Large intestine (tissue), 3 donors: Measurements from ENCODE around the gene TUBA4A. TPM values are rescaled to one million over a fixed set of nuclear protein-coding genes. Genes with fewer than 3 reads are reported as not detected.
"Not testable (repeated sequence)": the region's sequence is repeated elsewhere in the genome, so short reads cannot be mapped to it uniquely, and the experiment has no call there.

ENCODE experiments used
- DNase-seq, 2 donors: peaks; one replicate each; pipeline versions ENCODE4 v3.0.0 to v3.0.0-alpha.2; 2013
- H3K27ac ChIP-seq: one replicate; pipeline ENCODE4 v1.5.1; 2013; ENCODE audit warnings: low read length
- H3K27me3 ChIP-seq: 2 replicates; pipeline ENCODE4 v1.6.1; 2013; ENCODE audit warnings: low read length; ENCODE audit not compliant: control insufficient read depth, insufficient read depth
- H3K36me3 ChIP-seq: 2 replicates; pipeline ENCODE4 v1.6.1; 2013; ENCODE audit warnings: low read length; ENCODE audit not compliant: control insufficient read depth, insufficient read depth
- H3K4me1 ChIP-seq: one replicate; pipeline ENCODE4 v1.6.1; 2013; ENCODE audit warnings: low read length; ENCODE audit not compliant: control insufficient read depth, insufficient read depth
- H3K4me3 ChIP-seq: one replicate; pipeline ENCODE4 v1.5.1; 2013; ENCODE audit warnings: low read length
- H3K9me3 ChIP-seq: one replicate; pipeline ENCODE4 v1.6.1; 2013; ENCODE audit warnings: mild to moderate bottlenecking, low read depth, low read length, moderate library complexity; ENCODE audit not compliant: control insufficient read depth
- whole genome bisulfite sequencing: methylation state at CpG from one replicate; pipeline ENCODE4 v1.1.5; 2013; ENCODE audit warnings: low lambda C conversion rate; ENCODE audit not compliant: insufficient coverage; 5-methylcytosine and 5-hydroxymethylcytosine counted together
- polyA plus RNA-seq: library from polyadenylated mRNA; unstranded; fragments of 120-200 nt; gene quantifications from one replicate; pipeline ENCODE4 v1.2.1, GENCODE V29; 2013

TUBA4A gene
- polyA plus RNA-seq, 1 donor, result 25.6 TPM

GRCh38 chr2:219287116-219287440 is 33.4 kb upstream of the TUBA4A start:
- not testable (repeated sequence) for H3K27me3 ChIP-seq, H3K4me1 ChIP-seq, H3K4me3 ChIP-seq, DNase-seq, H3K9me3 ChIP-seq, H3K27ac ChIP-seq
- peaks cover 31% of the 10 kb centered on the region for H3K36me3 ChIP-seq
- no CpG with 5 or more reads among the region's 6 CpGs for WGBS

- DNase-seq, result no peak
- Histone ChIP-seq H3K27me3 (no peaks in the 10 kb centered on the region), H3K4me3 (no peak overlapping the region), H3K36me3 (peaks cover 36% of the 10 kb centered on the region), H3K9me3 (no peaks in the 10 kb centered on the region), H3K27ac (no peak overlapping the region), H3K4me1 (no peaks in the 10 kb centered on the region)
- no CpG with 5 or more reads among the region's 12 CpGs for WGBS
These were observed 32.9 kb upstream of the TUBA4A start for GRCh38 chr2:219286436-219287115.

- no CpG with 5 or more reads among the region's 17 CpGs for WGBS
- H3K4me1 ChIP-seq, result no peaks in the 10 kb centered on the region
- H3K27me3 ChIP-seq, result no peaks in the 10 kb centered on the region
- no peak overlapping the region for H3K27ac ChIP-seq
- peaks cover 42% of the 10 kb centered on the region for H3K36me3 ChIP-seq
- H3K4me3 ChIP-seq, result no peak overlapping the region
- no peaks in the 10 kb centered on the region for H3K9me3 ChIP-seq
- no peak for DNase-seq
These were observed 32.2 kb upstream of the TUBA4A start for GRCh38 chr2:219285894-219286425.

- Histone ChIP-seq H3K27ac (no peak overlapping the region), H3K36me3 (peaks cover 46% of the 10 kb centered on the region), H3K27me3 (no peaks in the 10 kb centered on the region), H3K4me3 (no peak overlapping the region), H3K9me3 (no peaks in the 10 kb centered on the region), H3K4me1 (no peaks in the 10 kb centered on the region)
- no peak for DNase-seq
- no CpG with 5 or more reads among the region's 12 CpGs for WGBS
These were observed 31.6 kb upstream of the TUBA4A start for GRCh38 chr2:219285373-219285735.

- no peaks in the 10 kb centered on the region for H3K9me3 ChIP-seq
- H3K36me3 ChIP-seq, result peaks cover 46% of the 10 kb centered on the region
- no peaks in the 10 kb centered on the region for H3K27me3 ChIP-seq
- no peak overlapping the region for H3K4me3 ChIP-seq
- no CpG with 5 or more reads among the region's 16 CpGs for WGBS
- DNase-seq, result no peak
- no peak overlapping the region for H3K27ac ChIP-seq
- H3K4me1 ChIP-seq, result peaks cover 5% of the 10 kb centered on the region
These were observed 31.0 kb upstream of the TUBA4A start for GRCh38 chr2:219284501-219285372.

- DNase-seq, result no peak
- Histone ChIP-seq H3K9me3 (no peaks in the 10 kb centered on the region), H3K27ac (no peak overlapping the region), H3K4me3 (no peak overlapping the region), H3K4me1 (peaks cover 13% of the 10 kb centered on the region), H3K27me3 (no peaks in the 10 kb centered on the region), H3K36me3 (peaks cover 46% of the 10 kb centered on the region)
- WGBS, result no CpG with 5 or more reads among the region's 17 CpGs
These were observed 29.3 kb upstream of the TUBA4A start for GRCh38 chr2:219282943-219283581.

- peaks cover 17% of the 10 kb centered on the region for H3K4me1 ChIP-seq
- no peaks in the 10 kb centered on the region for H3K27me3 ChIP-seq
- no peaks in the 10 kb centered on the region for H3K9me3 ChIP-seq
- peaks cover 46% of the 10 kb centered on the region for H3K36me3 ChIP-seq
- WGBS, result no CpG with 5 or more reads among the region's 5 CpGs
- no peak overlapping the region for H3K27ac ChIP-seq
- H3K4me3 ChIP-seq, result no peak overlapping the region
- no peak for DNase-seq
These were observed 28.7 kb upstream of the TUBA4A start for GRCh38 chr2:219282375-219282774.

- no CpG with 5 or more reads among the region's 8 CpGs for WGBS
- no peak for DNase-seq
- H3K4me1 ChIP-seq, result peaks cover 17% of the 10 kb centered on the region
- no peak overlapping the region for H3K4me3 ChIP-seq
- H3K9me3 ChIP-seq, result no peaks in the 10 kb centered on the region
- H3K36me3 ChIP-seq, result peaks cover 46% of the 10 kb centered on the region
- H3K27me3 ChIP-seq, result no peaks in the 10 kb centered on the region
- H3K27ac ChIP-seq, result no peak overlapping the region
These were observed 27.9 kb upstream of the TUBA4A start for GRCh38 chr2:219281588-219281987.

GRCh38 chr2:219280651-219281050 is 26.9 kb upstream of the TUBA4A start:
- Histone ChIP-seq H3K4me3 (no peak overlapping the region), H3K4me1 (peaks cover 17% of the 10 kb centered on the region), H3K27ac (no peak overlapping the region), H3K36me3 (peaks cover 45% of the 10 kb centered on the region), H3K27me3 (no peaks in the 10 kb centered on the region), H3K9me3 (no peaks in the 10 kb centered on the region)
- no peak for DNase-seq
- WGBS, result no CpG with 5 or more reads among the region's 4 CpGs

- DNase-seq, result no peak
- no CpG with 5 or more reads among the region's 12 CpGs for WGBS
- H3K4me1 ChIP-seq, result peaks cover 17% of the 10 kb centered on the region
These were observed 26.3 kb upstream of the TUBA4A start for GRCh38 chr2:219279916-219280516.

More at GRCh38 chr2:219279916-219280516, 26.3 kb upstream of the TUBA4A start:
- Histone ChIP-seq H3K9me3 (no peaks in the 10 kb centered on the region), H3K36me3 (peaks cover 38% of the 10 kb centered on the region), H3K27ac (peak overlapping the region; percentile 85), H3K4me3 (peak overlapping the region; percentile 65), H3K27me3 (no peaks in the 10 kb centered on the region)
